ENCODE data around the gene HIP1. TPM values are rescaled to one million over a fixed set of nuclear protein-coding genes. Genes with fewer than 3 reads are reported as not detected.
A peak's percentile ranks its signal among the peaks of the same experiment; 100 is the strongest.

HIP1 gene
- total and polyA plus RNA-seq, 2 of the 4 experiments (the other 2 are of a cell fraction), result 6.8 to 10.0 TPM

- dilution Hi-C loops (cut with HindIII; ENCODE audit: low sequenced_read_pairs, unreplicated experiment), result no loop called here
- no peak overlapping the region for H4K5ac ChIP-seq (ENCODE audit: low read depth, low read length)
- DNase-seq (no peak), ATAC-seq (ENCODE audit: low read depth) (peak; percentile 44)
- H3K23ac ChIP-seq (ENCODE audit: low read depth, low read length), result no peak overlapping the region
- 0 out of 2 replicates have a peak, but pooled peaks cover under 1% of the 10 kb centered on the region for H3K9me3 ChIP-seq (ENCODE audit: control insufficient read depth, insufficient read depth, low read length)
- POLR2A ChIA-PET (ENCODE audit: unreplicated experiment), result no interaction called here
- no peak overlapping the region for H2AK5ac ChIP-seq (ENCODE audit: low read depth, low read length)
- no peak overlapping the region for H2BK120ac ChIP-seq (ENCODE audit: low read depth, low read length)
- WGBS, 2 experiments (ENCODE audit: extremely low coverage in 2 of 2, insufficient read length in 1 of 2), result 50% methylated on average over 2 of the region's 4 CpGs; no CpG with 5 or more reads in 1 of the 2 experiments
- no peak overlapping the region for H3K4me2 ChIP-seq (ENCODE audit: low read depth, low read length)
- H4K20me1 ChIP-seq (ENCODE audit: insufficient read depth, low read length), result no peaks in the 10 kb centered on the region; the same call in 1 of the 2 replicates
- no peak overlapping the region for H3K4me3 ChIP-seq (ENCODE audit: insufficient read depth, low read depth, low read length)
- H3K9ac ChIP-seq (ENCODE audit: low read depth, low read length), result no peak overlapping the region
- no peak overlapping the region for H4K8ac ChIP-seq (ENCODE audit: low read depth in 2 of 2, low read length in 2 of 2)
- H3K79me1 ChIP-seq (ENCODE audit: low read depth in 1 of 2, low read length in 2 of 2), result peaks cover 8 to 23% of the 10 kb centered on the region in 2 experiments
- no peak overlapping the region for H3K56ac ChIP-seq (ENCODE audit: extremely low read depth, insufficient read depth, low read length)
- in situ Hi-C loops (cut with MboI; ENCODE audit: low sequenced_read_pairs), result no loop called here
- no peaks in the 10 kb centered on the region for H3K36me3 ChIP-seq (ENCODE audit: control insufficient read depth, insufficient read depth, low read length)
- no peaks in the 10 kb centered on the region for H3K4me1 ChIP-seq (ENCODE audit: control insufficient read depth, insufficient read depth, low read length)
- H3K27ac ChIP-seq (ENCODE audit: insufficient read depth, low read length), result no peak overlapping the region
- 0 out of 2 replicates have a peak overlapping the region, but pooled peaks have one; percentile 7 for H2BK20ac ChIP-seq (ENCODE audit: low read depth, low read length)
- no peak overlapping the region for H3K18ac ChIP-seq (ENCODE audit: low read depth, low read length)
- intact Hi-C loops (cut with micrococcal nuclease), result no loop called here
- no peak overlapping the region for H2AFZ ChIP-seq (replicated peaks; ENCODE audit: low read length, poor library complexity)
- CTCF ChIA-PET, result no interaction called here
- H2AK9ac ChIP-seq (replicated peaks; ENCODE audit: low read depth, low read length, poor library complexity), result no peak overlapping the region
- H3K14ac ChIP-seq (replicated peaks; ENCODE audit: low read depth, low read length), result no peak overlapping the region
- TF ChIP-seq POLR2A (IDR thresholded peaks at IDR 0.05; ENCODE audit: low read depth, low read length), result no peak
- no peak for TF ChIP-seq MXI1 (IDR thresholded peaks at IDR 0.05; ENCODE audit: borderline replicate concordance, low read depth, low read length)
- no peak for TF ChIP-seq RAD21 (IDR thresholded peaks at IDR 0.05; ENCODE audit: low read length)
- no peak for TF ChIP-seq CHD1 (IDR thresholded peaks at IDR 0.05; ENCODE audit: low read depth, low read length)
- no peak for TF ChIP-seq SMC3 (IDR thresholded peaks at IDR 0.05; ENCODE audit: low read depth, low read length)
- TF ChIP-seq MAFK (IDR thresholded peaks at IDR 0.05; ENCODE audit: low read depth, low read length), result no peak
- no peak for TF ChIP-seq MAZ (IDR thresholded peaks at IDR 0.05; ENCODE audit: borderline replicate concordance, low read depth, low read length)
- no peak for TF ChIP-seq FOS (IDR thresholded peaks at IDR 0.05; ENCODE audit: low read depth, low read length)
- no peak for TF ChIP-seq NFE2L2 (IDR thresholded peaks at IDR 0.05; ENCODE audit: low read depth, low read length)
- no peak for TF ChIP-seq CTCF (conservative IDR thresholded peaks at IDR 0.05; ENCODE audit: low read depth, low read length)
- TF ChIP-seq BHLHE40 (IDR thresholded peaks at IDR 0.05; ENCODE audit: low read depth, low read length), result no peak
- TF ChIP-seq CEBPB (IDR thresholded peaks at IDR 0.05; ENCODE audit: low read depth, low read length), result no peak
- no peak for TF ChIP-seq RFX5 (IDR thresholded peaks at IDR 0.05; ENCODE audit: low read depth, low read length)
- no peak overlapping the region for H4K91ac ChIP-seq (ENCODE audit: insufficient read depth, low read depth, low read length)
- H3K27me3 ChIP-seq (ENCODE audit: control insufficient read depth, insufficient read depth, low read length), result no peaks in the 10 kb centered on the region
- no peak overlapping the region for H2BK15ac ChIP-seq (ENCODE audit: low read depth, low read length)
- no peak overlapping the region for H3K4ac ChIP-seq (ENCODE audit: low read depth, low read length)
- H2BK5ac ChIP-seq (ENCODE audit: low read depth, low read length, poor library complexity, severe bottlenecking), result no peak overlapping the region
- no peaks in the 10 kb centered on the region; the same call in 1 of the 2 replicates for H3K9me1 ChIP-seq (ENCODE audit: insufficient read depth, low read length)
- BruUV-seq (replicated peaks), result no TSS peak
Observed at GRCh38 chr7:75704928-75705327, 33.8 kb downstream of the HIP1 start.
